Stomach (tissue), 4 donors: ENCODE results near the gene RNASE13.

Source experiments
- CTCF ChIP-seq, 7 experiments: fragments of 450-650 bp in 4 of 7; fragments of 200-600 bp in 3 of 7; sonication (generic) in 3 of 7; IDR thresholded peaks; one replicate each; pipeline ENCODE4 v1.5.1; 2016 to 2019; ENCODE audit warnings: antibody characterized with exemption in 7 of 7, control low read depth in 2 of 7, mild to moderate bottlenecking in 1 of 7
- POLR2A ChIP-seq, 4 donors: fragments of 450-650 bp; IDR thresholded peaks; one replicate each; pipeline ENCODE4 v1.6.1; 2016; ENCODE audit warnings: antibody characterized with exemption in 4 of 4, control low read depth in 2 of 4, mild to moderate bottlenecking in 1 of 4, moderate library complexity in 1 of 4
- POLR2AphosphoS5 ChIP-seq, 3 donors: sonication (generic); formaldehyde crosslinking; IDR thresholded peaks; one replicate each; pipeline ENCODE4 v1.6.1; 2016; ENCODE audit warnings: antibody characterized with exemption in 3 of 3

- TF ChIP-seq CTCF (IDR thresholded peaks at IDR 0.05) (no peak), POLR2AphosphoS5 (IDR thresholded peaks at IDR 0.05) (no peak), POLR2A (IDR thresholded peaks at IDR 0.05) (no peak)
These were observed 1.4 kb downstream of the RNASE13 start for GRCh38 chr14:21033133-21033698.
